ENCODE results near the gene CHIT1. TPM values are rescaled to one million over a fixed set of nuclear protein-coding genes. Genes with fewer than 3 reads are reported as not detected.

Gene CHIT1
- total RNA-seq, 2 experiments from 2014 or later: 1.9 to 3.6 TPM

GRCh38 chr1:203186446-203187303 is 42.8 kb downstream of the CHIT1 start, which contains the start of gene CHI3L1:
TSS of gene CHI3L1 (minus strand) at chr1:203186704. CDS start at chr1:203186623, 81 bp downstream.
- intact Hi-C loops (cut with micrococcal nuclease; ENCODE audit: unreplicated experiment): no loop called here
- Histone ChIP-seq H3K27ac (ENCODE audit: low read depth, low read length, poor library complexity, severe bottlenecking) (no peak within 1 kb of the TSS), H2AFZ (ENCODE audit: low read length) (no peak within 1 kb of the TSS), H3K9me2 (ENCODE audit: insufficient read depth, low read length) (no peaks in the 10 kb centered on the region), H4K20me1 (ENCODE audit: insufficient read depth, low read length) (no peaks in the 10 kb centered on the region), H3K9me3 (ENCODE audit: low read length) (no peaks in the 10 kb centered on the region), H3K4me3 (ENCODE audit: low read depth, low read length, poor library complexity, severe bottlenecking) (no peak within 1 kb of the TSS), H3K79me2 (ENCODE audit: insufficient read depth, low read depth, low read length) (no peaks in the 10 kb centered on the region), H3K36me3 (ENCODE audit: insufficient read depth, low read length) (no peaks in the 10 kb centered on the region), H3K4me1 (ENCODE audit: insufficient read depth, low read length, poor library complexity, severe bottlenecking) (no peaks in the 10 kb centered on the region), H3K4me2 (ENCODE audit: low read length) (no peak within 1 kb of the TSS)
- ChIA-PET POLR2A (interaction anchor here (0.7 kb wide), 1 partner anchor 138 kb away, joined by 3 read pairs; no protein-coding TSS in a partner anchor), CTCF (ENCODE audit: unreplicated experiment) (no interaction called here)
- no TSS peak for BruUV-seq (replicated peaks)
- DNase-seq (ENCODE audit: low spot score): no peak
- no peak for TF ChIP-seq EZH2phosphoT487 (IDR thresholded peaks at IDR 0.05; ENCODE audit: borderline replicate concordance, low read depth, low read length)
- no peak for TF ChIP-seq CTCF (conservative IDR thresholded peaks at IDR 0.05; ENCODE audit: low read length)

GRCh38 chr1:203186091-203186445 is 43.4 kb downstream of the CHIT1 start:
- no peaks in the 10 kb centered on the region for H3K36me3 ChIP-seq (ENCODE audit: insufficient read depth, low read length)
- TF ChIP-seq EZH2phosphoT487 (IDR thresholded peaks at IDR 0.05; ENCODE audit: borderline replicate concordance, low read depth, low read length) (no peak), CTCF (conservative IDR thresholded peaks at IDR 0.05; ENCODE audit: low read length) (no peak)
- no peaks in the 10 kb centered on the region for H3K9me2 ChIP-seq (ENCODE audit: insufficient read depth, low read length)
- no peak overlapping the region for H3K4me2 ChIP-seq (ENCODE audit: low read length)
- H4K20me1 ChIP-seq (ENCODE audit: insufficient read depth, low read length): no peaks in the 10 kb centered on the region
- H3K79me2 ChIP-seq (ENCODE audit: insufficient read depth, low read depth, low read length): no peaks in the 10 kb centered on the region
- H2AFZ ChIP-seq (ENCODE audit: low read length): no peak overlapping the region
- CTCF ChIA-PET (ENCODE audit: unreplicated experiment): no interaction called here
- no peak overlapping the region for H3K27ac ChIP-seq (ENCODE audit: low read depth, low read length, poor library complexity, severe bottlenecking)
- H3K4me3 ChIP-seq (ENCODE audit: low read depth, low read length, poor library complexity, severe bottlenecking): no peak overlapping the region
- POLR2A ChIA-PET: no interaction called here
- no TSS peak for BruUV-seq (replicated peaks)
- no peaks in the 10 kb centered on the region for H3K4me1 ChIP-seq (ENCODE audit: insufficient read depth, low read length, poor library complexity, severe bottlenecking)
- intact Hi-C loops (cut with micrococcal nuclease; ENCODE audit: unreplicated experiment): no loop called here
- no peaks in the 10 kb centered on the region for H3K9me3 ChIP-seq (ENCODE audit: low read length)
- no peak for DNase-seq (ENCODE audit: low spot score)

- Histone ChIP-seq H3K9me2 (ENCODE audit: insufficient read depth, low read length) (no peaks in the 10 kb centered on the region), H4K20me1 (ENCODE audit: insufficient read depth, low read length) (no peaks in the 10 kb centered on the region), H2AFZ (ENCODE audit: low read length) (no peak overlapping the region), H3K4me2 (ENCODE audit: low read length) (no peak overlapping the region), H3K27ac (ENCODE audit: low read depth, low read length, poor library complexity, severe bottlenecking) (no peak overlapping the region), H3K4me3 (ENCODE audit: low read depth, low read length, poor library complexity, severe bottlenecking) (no peak overlapping the region), H3K9me3 (ENCODE audit: low read length) (no peaks in the 10 kb centered on the region), H3K4me1 (ENCODE audit: insufficient read depth, low read length, poor library complexity, severe bottlenecking) (no peaks in the 10 kb centered on the region), H3K79me2 (ENCODE audit: insufficient read depth, low read depth, low read length) (no peaks in the 10 kb centered on the region), H3K36me3 (ENCODE audit: insufficient read depth, low read length) (no peaks in the 10 kb centered on the region)
- no peak for TF ChIP-seq CTCF (conservative IDR thresholded peaks at IDR 0.05; ENCODE audit: low read length)
- TF ChIP-seq EZH2phosphoT487 (IDR thresholded peaks at IDR 0.05; ENCODE audit: borderline replicate concordance, low read depth, low read length): no peak
- no TSS peak for BruUV-seq (replicated peaks)
- DNase-seq (ENCODE audit: low spot score): no peak
- intact Hi-C loops (cut with micrococcal nuclease; ENCODE audit: unreplicated experiment): no loop called here
- CTCF ChIA-PET (ENCODE audit: unreplicated experiment): no interaction called here
- POLR2A ChIA-PET: no interaction called here
These were observed 43.9 kb downstream of the CHIT1 start for GRCh38 chr1:203185585-203185984.

Measured in OCI-LY7 (cell line).